ENCODE data around the gene B9D2.

Gene B9D2

DNA sequence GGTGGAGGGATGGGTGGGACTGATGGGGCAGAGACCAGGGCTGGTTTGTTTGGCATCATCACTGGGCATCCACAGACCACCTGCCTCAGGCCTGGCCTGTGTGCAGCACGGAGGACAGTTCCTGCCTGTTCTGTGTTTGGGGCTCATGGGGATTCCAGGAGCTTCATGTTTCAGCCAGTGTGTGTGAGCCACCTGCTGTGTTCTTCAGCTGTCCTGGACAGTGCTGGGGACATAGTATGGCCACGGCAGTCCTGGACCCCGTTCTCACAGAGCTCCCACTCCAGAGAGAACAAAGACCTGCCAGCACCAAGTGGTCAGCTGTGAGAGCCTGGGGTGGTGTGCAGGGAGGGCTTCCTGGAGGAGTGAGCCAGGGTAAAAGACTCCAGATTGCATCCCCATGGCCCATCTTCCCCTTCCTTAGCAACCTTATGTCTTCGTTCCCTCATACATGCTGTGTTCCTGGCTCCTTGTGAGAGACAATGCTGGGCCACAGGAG is 55.9 kb downstream of the B9D2 start:
- ChIA-PET CTCF (interaction anchor here (0.6 to 5.3 kb wide), 33 partner anchors 12 to 1759 kb away, joined by 3 to 120 read pairs (median 5); partner anchors contain the start of genes B9D2 and HNRNPUL1), POLR2A (interaction anchor here (1.2 to 2.5 kb wide), 6 partner anchors 17 to 106 kb away, joined by 3 to 17 read pairs (median 7); partner anchors contain the start of genes B9D2 and HNRNPUL1)
- Histone ChIP-seq H3K27ac (ENCODE audit: extremely low read depth, low read depth, low read length) (peak overlapping the region; percentile 98), H3K4me1 (ENCODE audit: control insufficient read depth, insufficient read depth, low read length) (peaks cover 20% of the 10 kb centered on the region), H3K36me3 (ENCODE audit: control insufficient read depth in 2 of 2, insufficient read depth in 1 of 2, low read length in 2 of 2) (peaks cover 61 to 66% of the 10 kb centered on the region in 2 experiments), H3K9me3 (ENCODE audit: control insufficient read depth, insufficient read depth, low read depth, low read length) (no peaks in the 10 kb centered on the region), H3K4me3 (ENCODE audit: low read depth, low read length) (no peak overlapping the region)
- no peak for TF ChIP-seq ZFP41 (tag by site-specific recombination; IDR thresholded peaks at IDR 0.05; ENCODE audit: borderline replicate concordance)
- no peak for TF ChIP-seq ZBTB6 (tag by site-specific recombination; IDR thresholded peaks at IDR 0.05)
- TF ChIP-seq ZIC2 (tag by site-specific recombination; IDR thresholded peaks at IDR 0.05), result peak; percentile 16; the same call in 1 of the 2 replicates
- TF ChIP-seq SETDB1 (IDR thresholded peaks at IDR 0.05; ENCODE audit: insufficient read length, low read length), result no peak
- no peak for TF ChIP-seq OSR2 (tag by site-specific recombination; IDR thresholded peaks at IDR 0.05)
- TF ChIP-seq ZNF692 (tag by site-specific recombination; IDR thresholded peaks at IDR 0.05), result no peak
- no peak for TF ChIP-seq ZNF654 (tag by site-specific recombination; IDR thresholded peaks at IDR 0.05; ENCODE audit: low read depth)
- no peak for TF ChIP-seq ZNF514 (tag by site-specific recombination; IDR thresholded peaks at IDR 0.05)
- 0 out of 2 replicates have a peak, but pooled peaks have one; percentile 34 for TF ChIP-seq ZNF596 (tag by site-specific recombination; IDR thresholded peaks at IDR 0.05)
- TF ChIP-seq ZNF239 (tag by site-specific recombination; IDR thresholded peaks at IDR 0.05), result 0 out of 2 replicates have a peak, but pooled peaks have one; percentile 12
- TF ChIP-seq SP2 (tag by site-specific recombination; IDR thresholded peaks at IDR 0.05), result no peak
- TF ChIP-seq ZBTB7A (tag by site-specific recombination; IDR thresholded peaks at IDR 0.05; ENCODE audit: low read depth), result no peak
- TF ChIP-seq ZNF214 (tag by site-specific recombination; IDR thresholded peaks at IDR 0.05; ENCODE audit: borderline replicate concordance), result no peak
- TF ChIP-seq ZNF366 (tag by site-specific recombination; conservative IDR thresholded peaks at IDR 0.05), result 0 out of 2 replicates have a peak, but pooled peaks have one; percentile 40
- no peak for TF ChIP-seq MEIS1 (CRISPR knock-in tag; IDR thresholded peaks at IDR 0.05; ENCODE audit: borderline replicate concordance)
- no peak for TF ChIP-seq ZNF660 (tag by site-specific recombination; IDR thresholded peaks at IDR 0.05)
- TF ChIP-seq ZFP37 (tag by site-specific recombination; IDR thresholded peaks at IDR 0.05), result no peak
- TF ChIP-seq ZNF510 (tag by site-specific recombination; IDR thresholded peaks at IDR 0.05; ENCODE audit: insufficient replicate concordance), result no peak
- TF ChIP-seq ZNF621 (tag by site-specific recombination; IDR thresholded peaks at IDR 0.05), result no peak
- TF ChIP-seq, protein P1, sequence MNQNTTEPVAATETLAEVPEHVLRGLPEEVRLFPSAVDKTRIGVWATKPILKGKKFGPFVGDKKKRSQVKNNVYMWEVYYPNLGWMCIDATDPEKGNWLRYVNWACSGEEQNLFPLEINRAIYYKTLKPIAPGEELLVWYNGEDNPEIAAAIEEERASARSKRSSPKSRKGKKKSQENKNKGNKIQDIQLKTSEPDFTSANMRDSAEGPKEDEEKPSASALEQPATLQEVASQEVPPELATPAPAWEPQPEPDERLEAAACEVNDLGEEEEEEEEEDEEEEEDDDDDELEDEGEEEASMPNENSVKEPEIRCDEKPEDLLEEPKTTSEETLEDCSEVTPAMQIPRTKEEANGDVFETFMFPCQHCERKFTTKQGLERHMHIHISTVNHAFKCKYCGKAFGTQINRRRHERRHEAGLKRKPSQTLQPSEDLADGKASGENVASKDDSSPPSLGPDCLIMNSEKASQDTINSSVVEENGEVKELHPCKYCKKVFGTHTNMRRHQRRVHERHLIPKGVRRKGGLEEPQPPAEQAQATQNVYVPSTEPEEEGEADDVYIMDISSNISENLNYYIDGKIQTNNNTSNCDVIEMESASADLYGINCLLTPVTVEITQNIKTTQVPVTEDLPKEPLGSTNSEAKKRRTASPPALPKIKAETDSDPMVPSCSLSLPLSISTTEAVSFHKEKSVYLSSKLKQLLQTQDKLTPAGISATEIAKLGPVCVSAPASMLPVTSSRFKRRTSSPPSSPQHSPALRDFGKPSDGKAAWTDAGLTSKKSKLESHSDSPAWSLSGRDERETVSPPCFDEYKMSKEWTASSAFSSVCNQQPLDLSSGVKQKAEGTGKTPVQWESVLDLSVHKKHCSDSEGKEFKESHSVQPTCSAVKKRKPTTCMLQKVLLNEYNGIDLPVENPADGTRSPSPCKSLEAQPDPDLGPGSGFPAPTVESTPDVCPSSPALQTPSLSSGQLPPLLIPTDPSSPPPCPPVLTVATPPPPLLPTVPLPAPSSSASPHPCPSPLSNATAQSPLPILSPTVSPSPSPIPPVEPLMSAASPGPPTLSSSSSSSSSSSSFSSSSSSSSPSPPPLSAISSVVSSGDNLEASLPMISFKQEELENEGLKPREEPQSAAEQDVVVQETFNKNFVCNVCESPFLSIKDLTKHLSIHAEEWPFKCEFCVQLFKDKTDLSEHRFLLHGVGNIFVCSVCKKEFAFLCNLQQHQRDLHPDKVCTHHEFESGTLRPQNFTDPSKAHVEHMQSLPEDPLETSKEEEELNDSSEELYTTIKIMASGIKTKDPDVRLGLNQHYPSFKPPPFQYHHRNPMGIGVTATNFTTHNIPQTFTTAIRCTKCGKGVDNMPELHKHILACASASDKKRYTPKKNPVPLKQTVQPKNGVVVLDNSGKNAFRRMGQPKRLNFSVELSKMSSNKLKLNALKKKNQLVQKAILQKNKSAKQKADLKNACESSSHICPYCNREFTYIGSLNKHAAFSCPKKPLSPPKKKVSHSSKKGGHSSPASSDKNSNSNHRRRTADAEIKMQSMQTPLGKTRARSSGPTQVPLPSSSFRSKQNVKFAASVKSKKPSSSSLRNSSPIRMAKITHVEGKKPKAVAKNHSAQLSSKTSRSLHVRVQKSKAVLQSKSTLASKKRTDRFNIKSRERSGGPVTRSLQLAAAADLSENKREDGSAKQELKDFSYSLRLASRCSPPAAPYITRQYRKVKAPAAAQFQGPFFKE (tag by site-specific recombination; IDR thresholded peaks at IDR 0.05; ENCODE audit: borderline replicate concordance), result no peak
- peak; percentile 43; the same call in 1 of the 2 replicates for TF ChIP-seq GLIS2 (tag by site-specific recombination; IDR thresholded peaks at IDR 0.05)
- TF ChIP-seq ZNF529 (tag by site-specific recombination; IDR thresholded peaks at IDR 0.05; ENCODE audit: insufficient replicate concordance), result no peak
